HG03095 (cell line): Measurements from ENCODE around the gene OVAAL.

Experiments
- ATAC-seq: cut with Tn5 transposase; IDR thresholded peaks from one replicate; pipeline ENCODE4 v1.9.1; 2021; ENCODE audit warnings: moderate library complexity; ENCODE audit not compliant: unreplicated experiment

Gene OVAAL

GRCh38 chr1:180603223-180603849, 44.6 kb downstream of the OVAAL start:
- ATAC-seq = no peak

- no peak for ATAC-seq
Measured at GRCh38 chr1:180603850-180604226, 45.1 kb downstream of the OVAAL start.

- no peak for ATAC-seq
Measured at GRCh38 chr1:180606155-180606554, 47.4 kb downstream of the OVAAL start.

- ATAC-seq = no peak
Measured at GRCh38 chr1:180609643-180610555, 51.1 kb downstream of the OVAAL start.

GRCh38 chr1:180610556-180611015, 51.8 kb downstream of the OVAAL start:
- no peak for ATAC-seq

GRCh38 chr1:180611016-180611930, 52.5 kb downstream of the OVAAL start:
- ATAC-seq = no peak

GRCh38 chr1:180612632-180613031, 53.9 kb downstream of the OVAAL start:
- no peak for ATAC-seq

GRCh38 chr1:180614730-180615129, 56.0 kb downstream of the OVAAL start:
- ATAC-seq = no peak

GRCh38 chr1:180615493-180616290, 56.9 kb downstream of the OVAAL start:
- no peak for ATAC-seq
